ENCODE measurements around the gene GRID1.

The GRID1 gene

DNA sequence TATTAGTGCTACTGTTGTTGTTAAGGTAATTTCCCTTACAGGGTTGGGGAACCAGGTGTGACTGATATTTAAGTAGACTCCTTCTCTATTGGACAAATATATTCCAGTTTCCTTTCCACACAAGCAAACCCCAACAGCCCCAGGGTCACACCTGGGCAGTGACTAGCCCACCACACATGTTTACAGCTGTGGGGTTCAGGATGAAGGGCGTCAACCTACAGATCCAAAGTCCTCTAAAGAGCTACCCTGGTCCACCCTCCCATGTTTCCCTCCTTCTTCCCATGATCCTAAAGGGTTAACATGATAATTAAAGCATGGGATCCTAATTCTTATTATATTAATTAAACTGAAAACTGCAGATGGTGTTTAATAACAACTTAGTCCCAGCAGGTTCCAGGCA, 701.5 kb downstream of the GRID1 start:
- no peak for DNase-seq (ENCODE audit: low spot score in 2 of 2)
- H3K9me3 ChIP-seq = no peaks in the 10 kb centered on the region
- H3K27me3 ChIP-seq (ENCODE audit: low read depth) = no peaks in the 10 kb centered on the region
- no peak overlapping the region for H3K4me3 ChIP-seq
- no peaks in the 10 kb centered on the region for H3K36me3 ChIP-seq (replicated peaks)
- no peaks in the 10 kb centered on the region for H3K4me1 ChIP-seq
- in situ Hi-C loops (cut with MboI; ENCODE audit: low sequenced_read_pairs) = no loop called here

DNA sequence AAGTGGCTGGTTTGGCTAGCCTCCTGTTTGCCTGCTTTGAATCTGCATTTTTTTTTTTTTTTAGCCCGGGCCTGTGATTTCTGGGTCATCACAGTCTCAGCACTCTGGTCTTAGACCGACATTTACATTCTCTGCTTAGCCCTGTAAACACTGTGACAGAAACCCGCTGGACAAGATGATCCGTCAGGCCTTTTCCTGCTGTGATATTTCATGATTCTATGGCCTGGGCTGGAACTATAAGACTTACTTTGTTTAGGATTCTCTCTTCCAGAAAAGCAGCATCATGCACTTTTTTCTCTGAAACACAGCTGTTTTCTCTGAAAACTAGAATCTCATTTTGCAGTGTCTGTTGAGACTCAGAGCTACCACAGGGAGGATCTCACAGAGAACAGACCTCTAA, 705.5 kb downstream of the GRID1 start:
- no peak overlapping the region for H3K4me3 ChIP-seq
- no peaks in the 10 kb centered on the region for H3K36me3 ChIP-seq (replicated peaks)
- H3K4me1 ChIP-seq = no peaks in the 10 kb centered on the region
- H3K9me3 ChIP-seq = no peaks in the 10 kb centered on the region
- DNase-seq (ENCODE audit: low spot score in 2 of 2) = no peak
- in situ Hi-C loops (cut with MboI; ENCODE audit: low sequenced_read_pairs) = no loop called here
- no peaks in the 10 kb centered on the region for H3K27me3 ChIP-seq (ENCODE audit: low read depth)

DNA sequence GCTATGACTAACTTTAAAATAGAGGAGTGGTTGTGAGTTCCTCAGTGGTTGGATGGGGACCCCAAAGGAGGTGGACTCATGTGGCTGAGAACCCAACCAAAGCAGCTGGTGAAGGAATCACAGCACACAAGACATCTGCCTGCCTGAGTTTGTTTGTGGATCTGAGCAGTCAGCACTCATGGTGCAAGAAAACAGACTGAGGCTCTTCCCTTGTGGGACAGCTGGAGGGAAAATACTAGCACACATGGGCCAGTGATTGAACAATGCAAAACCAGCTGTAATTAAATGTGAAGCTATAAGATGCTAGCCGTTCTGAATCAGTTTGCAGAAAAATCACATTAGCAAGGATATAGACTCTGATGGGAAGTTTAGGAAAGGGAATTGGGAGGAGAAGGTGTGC, 707.3 kb downstream of the GRID1 start:
- no peaks in the 10 kb centered on the region for H3K36me3 ChIP-seq (replicated peaks)
- H3K27me3 ChIP-seq (ENCODE audit: low read depth) = no peaks in the 10 kb centered on the region

DNA sequence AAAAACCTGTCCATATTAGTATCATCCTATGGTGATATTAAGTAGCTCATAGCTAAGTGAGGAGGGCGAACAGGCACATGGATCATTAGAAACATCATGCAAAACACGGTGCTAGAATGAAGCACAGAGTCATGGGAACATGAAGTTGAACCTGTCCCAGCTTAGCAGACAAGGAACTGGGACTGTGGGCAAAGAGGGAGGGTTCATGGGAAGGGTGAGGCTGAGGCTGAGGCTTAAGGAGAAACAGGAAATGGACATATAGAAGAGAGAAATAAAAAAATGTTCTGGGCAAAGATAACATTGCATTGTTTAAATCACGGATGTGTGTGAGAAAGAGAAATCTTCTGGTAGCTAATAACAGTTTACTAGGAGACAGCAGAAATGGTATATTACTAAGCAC, 708.1 kb downstream of the GRID1 start:
- Histone ChIP-seq H3K36me3 (replicated peaks) (no peaks in the 10 kb centered on the region), H3K9me3 (no peaks in the 10 kb centered on the region), H3K4me3 (no peak overlapping the region), H3K4me1 (no peaks in the 10 kb centered on the region), H3K27me3 (ENCODE audit: low read depth) (no peaks in the 10 kb centered on the region)
- in situ Hi-C loops (cut with MboI; ENCODE audit: low sequenced_read_pairs) = no loop called here
- no peak for DNase-seq (ENCODE audit: low spot score in 2 of 2)

More for the DNA sequence above, 707.3 kb downstream of the GRID1 start:
- no peaks in the 10 kb centered on the region for H3K9me3 ChIP-seq
- in situ Hi-C loops (cut with MboI; ENCODE audit: low sequenced_read_pairs) = no loop called here
- no peak for DNase-seq (ENCODE audit: low spot score in 2 of 2)
- no peak overlapping the region for H3K4me3 ChIP-seq
- no peaks in the 10 kb centered on the region for H3K4me1 ChIP-seq

DNA sequence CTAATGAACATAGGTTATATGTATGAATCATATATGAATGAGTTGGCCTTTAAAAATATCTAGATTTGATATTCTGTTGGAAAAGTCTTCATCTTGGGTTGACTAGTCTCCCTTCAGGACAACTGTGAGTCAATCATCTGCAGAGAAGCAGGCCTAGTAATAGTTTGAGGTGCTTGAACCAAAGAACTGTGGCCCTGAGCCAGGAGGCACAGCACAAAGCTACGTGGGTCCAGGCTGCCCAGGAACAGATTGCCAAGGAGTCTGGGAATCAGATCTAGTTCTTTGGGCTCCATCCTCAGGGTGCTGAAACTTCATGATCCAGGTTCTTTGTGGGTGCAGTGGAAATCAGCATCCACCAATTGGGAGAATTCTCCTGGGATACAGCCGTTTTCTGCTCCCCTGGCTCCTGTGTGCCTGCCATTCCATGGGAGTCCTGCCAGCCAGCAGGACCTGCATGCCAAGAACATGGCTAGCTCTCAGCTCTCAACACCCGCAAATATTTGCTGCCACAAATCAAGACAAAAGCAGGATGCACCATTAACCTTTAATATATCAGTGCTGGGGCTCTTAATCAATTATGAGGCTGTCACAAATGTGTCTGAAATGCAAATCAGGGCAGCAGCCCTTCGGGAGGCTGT, 709.0 kb downstream of the GRID1 start:
- Histone ChIP-seq H3K36me3 (replicated peaks) (no peaks in the 10 kb centered on the region), H3K4me3 (no peak overlapping the region), H3K9me3 (no peaks in the 10 kb centered on the region), H3K27me3 (ENCODE audit: low read depth) (no peaks in the 10 kb centered on the region), H3K4me1 (no peaks in the 10 kb centered on the region)
- in situ Hi-C loops (cut with MboI; ENCODE audit: low sequenced_read_pairs) = no loop called here
- DNase-seq (ENCODE audit: low spot score in 2 of 2) = no peak

DNA sequence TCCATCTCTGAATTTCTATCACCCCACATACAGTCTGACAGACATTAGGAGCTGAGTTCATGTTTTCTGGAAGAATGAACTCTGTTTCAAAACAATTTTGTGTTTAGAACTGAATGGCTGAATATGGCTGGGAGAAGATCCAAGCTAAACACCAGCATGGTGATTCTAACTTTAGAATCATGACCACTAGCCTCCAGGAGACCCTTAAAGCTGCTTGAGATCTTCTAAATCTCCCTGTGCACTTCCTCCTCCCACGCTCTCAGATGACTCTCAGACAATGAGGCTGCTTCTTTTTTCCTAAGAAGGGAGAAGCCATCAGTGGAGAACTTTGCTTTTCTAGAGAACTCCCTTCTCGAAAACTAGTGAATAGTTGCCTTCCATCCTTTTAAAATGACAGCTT, 711.2 kb downstream of the GRID1 start:
- Histone ChIP-seq H3K36me3 (replicated peaks) (no peaks in the 10 kb centered on the region), H3K4me3 (no peak overlapping the region), H3K9me3 (no peaks in the 10 kb centered on the region), H3K27me3 (ENCODE audit: low read depth) (no peaks in the 10 kb centered on the region), H3K4me1 (no peaks in the 10 kb centered on the region)
- DNase-seq (ENCODE audit: low spot score in 2 of 2) = no peak
- in situ Hi-C loops (cut with MboI; ENCODE audit: low sequenced_read_pairs) = no loop called here

DNA sequence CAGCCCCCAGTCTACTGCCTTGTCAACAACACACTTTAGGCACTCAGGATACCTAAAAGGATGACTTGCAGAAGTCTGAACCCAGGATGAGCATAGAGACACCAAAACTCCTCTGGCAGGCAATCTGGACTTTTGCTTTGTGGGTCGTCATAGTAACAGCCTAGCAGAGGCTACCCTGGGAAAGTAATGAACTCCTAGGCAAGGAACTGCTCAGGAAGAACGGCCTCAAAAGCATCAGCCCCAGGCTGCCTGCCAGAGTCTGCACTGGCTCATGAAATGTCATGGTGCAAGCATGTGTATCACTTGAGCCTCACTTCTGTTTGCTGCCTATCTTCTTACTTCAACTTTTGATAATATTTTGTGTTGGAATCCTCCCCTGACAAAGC, 715.1 kb downstream of the GRID1 start:
- H3K27me3 ChIP-seq (ENCODE audit: low read depth) = no peaks in the 10 kb centered on the region
- H3K9me3 ChIP-seq = no peaks in the 10 kb centered on the region

DNA sequence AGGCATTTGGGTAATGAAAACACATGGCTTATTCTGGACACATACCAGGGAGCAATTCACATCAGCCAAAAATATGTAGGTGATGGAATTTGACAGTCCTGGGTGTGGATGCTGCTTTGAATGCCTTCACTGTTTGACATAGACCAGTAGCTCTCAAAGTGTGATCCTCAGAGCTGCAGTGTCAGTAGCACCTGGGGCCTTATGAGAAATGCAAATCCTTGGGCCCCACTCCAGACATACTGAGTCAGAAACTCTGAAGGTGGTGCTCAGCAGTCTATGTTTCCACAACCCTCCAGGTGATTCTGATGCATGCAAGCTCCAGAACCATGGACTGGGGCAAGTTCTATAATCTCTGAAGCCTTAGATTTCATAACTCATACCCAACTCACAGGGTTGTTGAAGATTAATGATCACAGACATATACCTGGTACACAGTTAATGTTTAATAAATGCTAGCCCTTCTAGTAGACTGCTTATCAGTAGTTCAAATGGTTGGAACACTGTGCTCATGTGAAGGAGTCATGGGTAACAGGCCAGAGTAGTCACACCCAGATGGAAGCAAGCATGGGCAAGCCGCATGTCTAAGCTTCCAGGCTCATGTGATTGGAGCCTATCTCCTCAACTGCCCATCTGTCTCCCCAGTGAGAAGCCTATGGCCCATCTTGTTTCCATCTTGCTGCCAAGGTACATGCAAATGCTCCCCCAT, 715.7 kb downstream of the GRID1 start:
- Histone ChIP-seq H3K27me3 (ENCODE audit: low read depth) (no peaks in the 10 kb centered on the region), H3K36me3 (replicated peaks) (no peaks in the 10 kb centered on the region), H3K4me3 (no peak overlapping the region), H3K4me1 (no peaks in the 10 kb centered on the region), H3K9me3 (no peaks in the 10 kb centered on the region)
- DNase-seq (ENCODE audit: low spot score in 2 of 2) = no peak
- in situ Hi-C loops (cut with MboI; ENCODE audit: low sequenced_read_pairs) = no loop called here

More for the DNA sequence above, 715.1 kb downstream of the GRID1 start:
- Histone ChIP-seq H3K4me3 (no peak overlapping the region), H3K36me3 (replicated peaks) (no peaks in the 10 kb centered on the region), H3K4me1 (no peaks in the 10 kb centered on the region)
- no peak for DNase-seq (ENCODE audit: low spot score in 2 of 2)
- in situ Hi-C loops (cut with MboI; ENCODE audit: low sequenced_read_pairs) = no loop called here

DNA sequence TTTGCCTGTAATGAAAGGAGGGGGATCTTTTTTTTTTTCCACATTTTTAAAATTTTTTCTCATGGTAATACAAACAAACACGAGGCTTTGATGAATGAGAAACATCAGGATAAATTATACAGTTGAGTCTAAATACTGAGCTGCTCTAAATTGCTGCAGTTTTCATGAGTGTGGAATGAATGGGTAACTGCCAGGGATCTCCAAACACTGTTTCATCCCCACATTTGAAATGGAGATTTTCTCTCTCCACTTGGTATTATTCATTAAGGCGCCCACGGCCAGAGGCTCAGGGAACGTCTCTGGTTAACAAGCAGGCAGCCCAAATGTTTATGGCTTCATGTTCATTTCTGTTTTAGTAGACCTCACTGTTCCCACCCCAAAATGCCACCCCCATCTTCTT, 717.1 kb downstream of the GRID1 start:
- Histone ChIP-seq H3K27me3 (ENCODE audit: low read depth) (no peaks in the 10 kb centered on the region), H3K4me1 (no peaks in the 10 kb centered on the region), H3K36me3 (replicated peaks) (no peaks in the 10 kb centered on the region), H3K9me3 (no peaks in the 10 kb centered on the region), H3K4me3 (no peak overlapping the region)
- no peak for DNase-seq (ENCODE audit: low spot score in 2 of 2)
- in situ Hi-C loops (cut with MboI; ENCODE audit: low sequenced_read_pairs) = no loop called here

DNA sequence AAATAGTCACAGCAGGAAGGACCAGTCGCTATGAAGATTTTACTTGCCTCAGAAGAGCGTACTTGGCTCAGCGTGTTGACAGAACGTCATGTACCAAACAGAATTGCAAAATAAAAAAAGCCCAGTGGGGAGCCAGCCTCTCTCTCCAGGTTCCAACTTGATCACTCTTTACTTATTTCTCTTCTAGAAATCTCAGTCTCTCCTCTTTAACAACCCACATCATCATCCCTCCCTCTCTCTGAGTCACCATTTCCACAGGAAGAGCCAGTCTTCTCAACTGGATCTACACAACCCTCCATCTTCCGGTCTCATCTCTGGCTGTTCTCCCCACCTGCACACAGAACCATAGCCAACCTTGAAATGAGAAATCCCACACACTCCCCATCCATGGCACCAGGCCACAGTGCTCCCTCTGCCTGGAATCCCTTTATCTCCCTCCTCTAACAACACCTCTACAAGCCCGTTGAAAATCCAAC, 718.3 kb downstream of the GRID1 start:
- in situ Hi-C loops (cut with MboI; ENCODE audit: low sequenced_read_pairs) = no loop called here
- Histone ChIP-seq H3K27me3 (ENCODE audit: low read depth) (no peaks in the 10 kb centered on the region), H3K9me3 (no peaks in the 10 kb centered on the region), H3K36me3 (replicated peaks) (no peaks in the 10 kb centered on the region), H3K4me3 (no peak overlapping the region), H3K4me1 (no peaks in the 10 kb centered on the region)
- DNase-seq (ENCODE audit: low spot score in 2 of 2) = no peak

DNA sequence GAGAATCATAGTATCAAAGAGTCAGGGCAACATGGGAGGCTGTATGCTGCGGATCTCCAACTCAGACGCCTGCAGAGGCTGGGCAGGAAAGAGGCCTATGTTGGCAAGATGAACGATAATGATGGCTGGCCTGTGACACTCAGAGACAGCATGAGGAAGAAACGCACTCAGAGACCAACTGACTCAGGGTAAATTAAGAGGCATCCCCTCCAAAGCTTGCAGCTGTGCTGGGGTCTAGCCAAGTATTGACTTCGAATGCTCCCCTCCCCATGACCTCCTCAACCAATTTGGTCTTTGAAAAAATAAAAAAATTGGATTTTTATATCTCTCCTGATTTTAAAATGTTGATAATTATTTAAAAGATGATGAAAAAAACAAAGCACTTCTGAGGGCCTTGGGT, 718.9 kb downstream of the GRID1 start:
- no peak for DNase-seq (ENCODE audit: low spot score in 2 of 2)
- Histone ChIP-seq H3K9me3 (no peaks in the 10 kb centered on the region), H3K27me3 (ENCODE audit: low read depth) (no peaks in the 10 kb centered on the region), H3K36me3 (replicated peaks) (no peaks in the 10 kb centered on the region), H3K4me3 (no peak overlapping the region), H3K4me1 (no peaks in the 10 kb centered on the region)
- in situ Hi-C loops (cut with MboI; ENCODE audit: low sequenced_read_pairs) = no loop called here

DNA sequence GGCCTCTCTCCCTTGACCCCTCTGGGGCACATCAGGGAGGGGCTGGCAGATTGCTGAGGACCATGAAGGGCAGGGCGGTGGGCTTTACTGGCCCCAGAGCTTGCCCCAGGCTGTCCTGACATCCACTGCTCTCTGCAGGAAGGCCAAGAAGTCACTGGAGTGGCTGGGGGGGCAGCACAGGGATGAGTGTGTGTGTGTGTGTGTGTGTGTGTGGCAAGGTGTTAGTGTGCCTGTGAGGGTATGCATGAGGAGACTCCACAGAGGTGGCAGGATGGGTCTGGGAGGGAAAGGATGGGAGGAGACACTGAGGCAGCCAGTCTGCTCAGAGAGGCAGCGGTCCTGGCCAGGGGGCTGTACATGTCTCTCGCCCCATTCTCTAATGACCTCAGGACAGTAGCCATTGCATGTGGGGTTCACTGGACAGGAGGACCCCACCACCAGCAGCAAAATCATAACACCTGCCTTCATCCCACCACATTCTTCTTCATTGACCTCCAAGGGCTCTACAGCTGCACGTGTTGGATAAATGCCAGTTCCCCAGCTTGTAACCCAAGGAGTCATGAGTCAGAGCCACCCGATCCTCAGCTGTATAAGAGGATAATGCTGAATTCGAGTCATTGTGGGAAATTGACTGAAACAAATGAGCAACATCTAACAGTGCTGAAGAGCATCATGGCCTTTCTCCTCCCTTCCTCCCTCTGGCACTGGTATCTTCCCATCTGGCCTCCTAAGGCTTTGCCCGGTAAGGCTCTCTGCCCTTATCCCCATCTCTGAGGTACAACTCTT, 720.5 kb downstream of the GRID1 start:
- in situ Hi-C loops (cut with MboI; ENCODE audit: low sequenced_read_pairs) = no loop called here
- H3K36me3 ChIP-seq (replicated peaks) = no peaks in the 10 kb centered on the region
- no peaks in the 10 kb centered on the region for H3K27me3 ChIP-seq (ENCODE audit: low read depth)
- no peaks in the 10 kb centered on the region for H3K9me3 ChIP-seq
- no peak for DNase-seq (ENCODE audit: low spot score in 2 of 2)
- no peaks in the 10 kb centered on the region for H3K4me1 ChIP-seq
- H3K4me3 ChIP-seq = no peak overlapping the region

DNA sequence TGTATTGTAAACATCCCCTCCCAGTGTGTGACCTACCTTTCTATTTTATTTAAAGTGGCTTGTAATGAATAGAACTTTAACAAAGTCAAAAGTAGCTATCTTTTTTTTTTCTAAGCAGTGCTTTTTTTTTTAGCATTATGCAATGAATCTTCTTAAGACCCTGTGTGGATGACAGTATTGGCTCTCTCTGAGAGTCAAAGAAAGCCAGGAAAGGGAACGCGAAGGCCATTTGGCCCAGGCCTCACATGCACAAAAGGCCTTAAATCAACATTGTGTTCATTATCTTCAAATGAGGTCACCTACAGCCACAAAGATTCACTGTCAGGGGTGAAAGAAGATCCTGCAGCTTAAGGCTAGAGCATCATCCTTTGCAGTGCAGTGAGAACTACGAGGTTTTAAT, 721.5 kb downstream of the GRID1 start:
- Histone ChIP-seq H3K36me3 (replicated peaks) (no peaks in the 10 kb centered on the region), H3K4me1 (no peaks in the 10 kb centered on the region), H3K4me3 (no peak overlapping the region), H3K27me3 (ENCODE audit: low read depth) (no peaks in the 10 kb centered on the region), H3K9me3 (no peaks in the 10 kb centered on the region)
- no peak for DNase-seq (ENCODE audit: low spot score in 2 of 2)
- in situ Hi-C loops (cut with MboI; ENCODE audit: low sequenced_read_pairs) = no loop called here

DNA sequence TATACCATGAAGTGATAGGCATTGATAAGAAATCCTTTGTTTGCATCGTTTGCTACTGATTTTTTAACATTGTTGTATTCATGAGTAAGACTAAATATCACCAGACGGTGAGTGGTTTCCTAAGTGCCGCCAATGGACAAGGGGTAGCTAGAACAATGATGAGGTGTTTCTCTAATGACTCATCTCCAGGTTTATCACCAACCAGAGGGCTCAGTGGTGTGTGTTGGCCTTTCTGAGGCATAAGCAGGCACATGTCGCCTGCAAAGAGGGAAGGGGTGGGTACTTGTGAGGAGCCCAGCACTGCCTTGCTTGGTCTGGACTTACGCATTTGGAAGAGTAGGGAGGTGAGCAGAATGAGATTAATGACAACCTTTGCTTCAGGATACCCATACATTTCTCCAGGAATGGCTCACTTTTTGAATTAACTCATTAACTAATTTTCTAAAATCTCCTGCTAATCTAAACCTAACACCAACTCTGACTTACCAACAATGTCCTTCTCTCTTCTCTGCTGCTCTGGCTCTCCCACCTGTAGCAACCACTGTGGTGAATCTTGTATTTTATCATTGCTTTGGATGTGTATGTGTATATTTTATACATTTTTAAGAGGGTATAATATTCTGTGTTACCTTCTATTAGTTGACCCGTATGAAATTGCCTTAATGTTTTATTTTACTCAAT, 722.6 kb downstream of the GRID1 start:
- no peak for DNase-seq (ENCODE audit: low spot score in 2 of 2)
- Histone ChIP-seq H3K27me3 (ENCODE audit: low read depth) (no peaks in the 10 kb centered on the region), H3K4me1 (no peaks in the 10 kb centered on the region), H3K9me3 (no peaks in the 10 kb centered on the region), H3K4me3 (no peak overlapping the region), H3K36me3 (replicated peaks) (no peaks in the 10 kb centered on the region)
- in situ Hi-C loops (cut with MboI; ENCODE audit: low sequenced_read_pairs) = no loop called here
